HEK293 (cell line): ENCODE results near the gene UBR7.
A peak's percentile ranks its signal among the peaks of the same experiment; 100 is the strongest.

Source experiments
- CTCF ChIA-PET: fragments of 350-600 bp; formaldehyde crosslinking; extraction: SDS; loops from one replicate; lab custom pipeline; 2021; ENCODE audit warnings: antibody characterized with exemption; lab: Yijun Ruan, JAX
- POLR2A ChIA-PET: fragments of 300-600 bp; formaldehyde crosslinking; extraction: SDS; loops from one replicate; lab custom pipeline; 2020; ENCODE audit warnings: antibody characterized with exemption, inconsistent platforms; lab: Yijun Ruan, JAX
- H3K27ac ChIP-seq: fragments of 200-500 bp; sonication (Bioruptor generic); 2 replicates; pipeline ENCODE4 v1.5.1; 2014; ENCODE audit warnings: low read depth, low read length, control low read depth, inconsistent platforms; ENCODE audit errors: extremely low read depth
- H3K36me3 ChIP-seq, 2 experiments: fragments of 200-500 bp in 1 of 2; sonication (Bioruptor generic) in 1 of 2; 1 replicate in 1 of 2; 2 replicates in 1 of 2; pipeline ENCODE4 v1.5.1; 2014 to 2017; ENCODE audit warnings: inconsistent platforms in 2 of 2, low read length in 2 of 2; ENCODE audit not compliant: control insufficient read depth in 2 of 2, insufficient read depth in 1 of 2
- H3K4me1 ChIP-seq: fragments of 200-500 bp; sonication (Bioruptor generic); 2 replicates; pipeline ENCODE4 v1.5.1; 2014; ENCODE audit warnings: mild to moderate bottlenecking, low read length, inconsistent platforms; ENCODE audit not compliant: control insufficient read depth, insufficient read depth
- H3K4me3 ChIP-seq: 2 replicates; pipeline ENCODE4 v1.5.1; 2011; ENCODE audit warnings: low read depth, mild to moderate bottlenecking, control low read depth, low read length, moderate library complexity
- H3K9me3 ChIP-seq: fragments of 200-500 bp; sonication (Bioruptor generic); 2 replicates; pipeline ENCODE4 v1.5.1; 2014; ENCODE audit warnings: low read depth, low read length, inconsistent platforms; ENCODE audit not compliant: control insufficient read depth, insufficient read depth
- AEBP2 ChIP-seq: fragments of 450-650 bp; formaldehyde crosslinking; IDR thresholded peaks from 2 replicates; pipeline ENCODE4 v1.5.1; 2016; ENCODE audit warnings: missing biosample characterization, missing genetic modification characterization, borderline replicate concordance
- EGR2 ChIP-seq: fragments of 450-650 bp; formaldehyde crosslinking; IDR thresholded peaks from 2 replicates; pipeline ENCODE4 v1.5.1; 2016; ENCODE audit warnings: low read depth, missing biosample characterization, missing genetic modification characterization
- ELK4 ChIP-seq: IDR thresholded peaks from 2 replicates; pipeline ENCODE4 v1.6.1; 2011; ENCODE audit warnings: mild to moderate bottlenecking, low read depth, low read length, borderline replicate concordance
- OVOL3 ChIP-seq: fragments of 450-650 bp; formaldehyde crosslinking; IDR thresholded peaks from 2 replicates; pipeline ENCODE4 v1.5.1; 2016; ENCODE audit warnings: missing biosample characterization, missing genetic modification characterization
- PRDM1 ChIP-seq: fragments of 450-650 bp; formaldehyde crosslinking; IDR thresholded peaks from 2 replicates; pipeline ENCODE4; 2016; ENCODE audit warnings: missing biosample characterization, missing genetic modification characterization
- RBAK ChIP-seq: fragments of 450-650 bp; formaldehyde crosslinking; IDR thresholded peaks from 2 replicates; pipeline ENCODE4 v1.5.1; 2016; ENCODE audit warnings: missing biosample characterization, missing genetic modification characterization
- SP3 ChIP-seq: fragments of 450-650 bp; formaldehyde crosslinking; IDR thresholded peaks from 2 replicates; pipeline ENCODE4 v1.5.1; 2016; ENCODE audit warnings: missing biosample characterization, missing genetic modification characterization
- ZBTB17 ChIP-seq: fragments of 450-650 bp; formaldehyde crosslinking; IDR thresholded peaks from 2 replicates; pipeline ENCODE4 v1.5.1; 2016; ENCODE audit warnings: missing biosample characterization, missing genetic modification characterization
- ZFHX2 ChIP-seq: fragments of 450-650 bp; formaldehyde crosslinking; conservative IDR thresholded peaks from 2 replicates; pipeline ENCODE4 v1.5.1; 2016; ENCODE audit warnings: missing biosample characterization, missing genetic modification characterization
- ZNF335 ChIP-seq: fragments of 450-650 bp; formaldehyde crosslinking; conservative IDR thresholded peaks from 2 replicates; pipeline ENCODE4 v1.5.1; 2016; ENCODE audit warnings: missing biosample characterization, missing genetic modification characterization
- ZNF596 ChIP-seq: fragments of 450-650 bp; IDR thresholded peaks from 2 replicates; pipeline ENCODE4 v1.5.0; 2018; ENCODE audit warnings: missing biosample characterization, mild to moderate bottlenecking, missing genetic modification characterization, moderate library complexity
- ZNF610 ChIP-seq: fragments of 450-650 bp; formaldehyde crosslinking; IDR thresholded peaks from 2 replicates; pipeline ENCODE4 v1.5.1; 2016; ENCODE audit warnings: missing biosample characterization, missing genetic modification characterization, borderline replicate concordance
- ZNF639 ChIP-seq: fragments of 450-650 bp; formaldehyde crosslinking; IDR thresholded peaks from 2 replicates; pipeline ENCODE4 v1.5.1; 2016; ENCODE audit warnings: missing biosample characterization, missing genetic modification characterization
- ZNF792 ChIP-seq: fragments of 450-650 bp; formaldehyde crosslinking; IDR thresholded peaks from 2 replicates; pipeline ENCODE4 v1.5.1; 2016; ENCODE audit warnings: missing biosample characterization, missing genetic modification characterization
- ZNF843 ChIP-seq: fragments of 450-650 bp; formaldehyde crosslinking; IDR thresholded peaks from 2 replicates; pipeline ENCODE4 v1.5.1; 2016; ENCODE audit warnings: missing biosample characterization, missing genetic modification characterization
- TF ChIP-seq, protein P1 (sequence below): fragments of 450-650 bp; formaldehyde crosslinking; IDR thresholded peaks from 2 replicates; pipeline ENCODE4 v1.5.1; 2016; ENCODE audit warnings: missing biosample characterization, missing genetic modification characterization

UBR7 gene

DNA sequence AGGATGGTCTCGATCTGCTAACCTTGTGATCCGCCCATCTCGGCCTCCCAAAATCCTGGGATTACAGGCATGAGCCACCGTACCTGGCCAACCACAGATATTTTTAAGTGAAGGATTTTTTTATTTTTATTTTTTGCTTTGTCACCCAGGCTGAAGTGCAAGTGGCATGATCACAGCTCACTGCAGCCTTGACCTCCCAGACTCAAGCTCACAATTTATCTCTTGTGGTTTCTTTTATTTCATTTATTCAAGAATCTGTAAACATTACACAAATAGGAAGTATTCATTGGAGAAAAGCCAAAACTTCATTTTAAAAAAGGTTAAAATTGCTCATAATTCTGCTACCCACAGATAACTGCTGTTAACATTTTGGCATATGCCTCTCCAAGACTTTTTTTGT lies 35.7 kb upstream of the UBR7 start:
- no peak overlapping the region for H3K27ac ChIP-seq
- peaks cover 3% of the 10 kb centered on the region for H3K4me1 ChIP-seq
- no peaks in the 10 kb centered on the region for H3K9me3 ChIP-seq
- CTCF ChIA-PET, result interaction anchor here (1.1 kb wide), 1 partner anchor 58 kb away, joined by 4 read pairs; no protein-coding TSS in a partner anchor
- H3K36me3 ChIP-seq, result no peaks in the 10 kb centered on the region
- TF ChIP-seq RBAK (tag by site-specific recombination) (no peak), ZNF596 (tag by site-specific recombination) (no peak), AEBP2 (tag by site-specific recombination) (no peak), OVOL3 (tag by site-specific recombination) (no peak)
- TF ChIP-seq, protein P1, sequence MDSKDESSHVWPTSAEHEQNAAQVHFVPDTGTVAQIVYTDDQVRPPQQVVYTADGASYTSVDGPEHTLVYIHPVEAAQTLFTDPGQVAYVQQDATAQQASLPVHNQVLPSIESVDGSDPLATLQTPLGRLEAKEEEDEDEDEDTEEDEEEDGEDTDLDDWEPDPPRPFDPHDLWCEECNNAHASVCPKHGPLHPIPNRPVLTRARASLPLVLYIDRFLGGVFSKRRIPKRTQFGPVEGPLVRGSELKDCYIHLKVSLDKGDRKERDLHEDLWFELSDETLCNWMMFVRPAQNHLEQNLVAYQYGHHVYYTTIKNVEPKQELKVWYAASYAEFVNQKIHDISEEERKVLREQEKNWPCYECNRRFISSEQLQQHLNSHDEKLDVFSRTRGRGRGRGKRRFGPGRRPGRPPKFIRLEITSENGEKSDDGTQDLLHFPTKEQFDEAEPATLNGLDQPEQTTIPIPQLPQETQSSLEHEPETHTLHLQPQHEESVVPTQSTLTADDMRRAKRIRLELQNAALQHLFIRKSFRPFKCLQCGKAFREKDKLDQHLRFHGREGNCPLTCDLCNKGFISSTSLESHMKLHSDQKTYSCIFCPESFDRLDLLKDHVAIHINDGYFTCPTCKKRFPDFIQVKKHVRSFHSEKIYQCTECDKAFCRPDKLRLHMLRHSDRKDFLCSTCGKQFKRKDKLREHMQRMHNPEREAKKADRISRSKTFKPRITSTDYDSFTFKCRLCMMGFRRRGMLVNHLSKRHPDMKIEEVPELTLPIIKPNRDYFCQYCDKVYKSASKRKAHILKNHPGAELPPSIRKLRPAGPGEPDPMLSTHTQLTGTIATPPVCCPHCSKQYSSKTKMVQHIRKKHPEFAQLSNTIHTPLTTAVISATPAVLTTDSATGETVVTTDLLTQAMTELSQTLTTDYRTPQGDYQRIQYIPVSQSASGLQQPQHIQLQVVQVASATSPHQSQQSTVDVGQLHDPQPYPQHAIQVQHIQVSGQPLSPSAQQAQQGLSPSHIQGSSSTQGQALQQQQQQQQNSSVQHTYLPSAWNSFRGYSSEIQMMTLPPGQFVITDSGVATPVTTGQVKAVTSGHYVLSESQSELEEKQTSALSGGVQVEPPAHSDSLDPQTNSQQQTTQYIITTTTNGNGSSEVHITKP, result no peak
- H3K4me3 ChIP-seq, result no peak overlapping the region
- POLR2A ChIA-PET, result interaction anchor here (0.7 kb wide), 1 partner anchor 44 kb away, joined by 4 read pairs; no protein-coding TSS in a partner anchor

DNA sequence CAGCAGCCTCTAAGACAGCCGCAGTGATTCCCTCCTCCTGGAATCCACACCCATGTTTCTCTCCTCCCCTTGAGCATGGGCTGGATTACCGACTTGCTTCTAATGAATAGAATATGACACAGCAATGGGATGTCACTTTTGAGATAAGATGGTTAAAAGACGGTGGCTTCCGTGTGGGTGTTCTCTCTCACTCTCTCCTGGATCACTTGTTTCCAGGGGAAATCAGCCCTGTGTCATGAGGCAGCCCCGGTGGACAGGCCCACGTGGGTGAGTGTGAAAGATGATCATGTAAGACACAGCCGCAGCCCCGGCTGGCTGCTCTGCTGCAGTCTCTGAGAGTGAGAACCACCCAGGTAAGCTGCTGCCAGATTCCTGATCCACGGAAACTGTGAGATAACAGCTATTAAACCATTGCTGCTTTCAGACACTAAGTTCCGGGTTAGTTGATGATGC lies 33.1 kb upstream of the UBR7 start:
- Histone ChIP-seq H3K36me3 (no peaks in the 10 kb centered on the region), H3K9me3 (no peaks in the 10 kb centered on the region), H3K27ac (no peak overlapping the region), H3K4me3 (no peak overlapping the region), H3K4me1 (peaks cover 3% of the 10 kb centered on the region)
- ChIA-PET CTCF (interaction anchor here (0.7 to 2.0 kb wide), 3 partner anchors 57 to 487 kb away, joined by 3 to 17 read pairs (median 3); no protein-coding TSS in a partner anchor), POLR2A (interaction anchor here (0.9 kb wide), 1 partner anchor 61 kb away, joined by 3 read pairs; no protein-coding TSS in a partner anchor)
- TF ChIP-seq PRDM1 (tag by site-specific recombination) (peak; percentile 43; the same call in 1 of the 2 replicates), ZNF792 (tag by site-specific recombination) (no peak), ZFHX2 (tag by site-specific recombination) (peak; percentile 68), EGR2 (tag by site-specific recombination) (peak; percentile 52; the same call in 1 of the 2 replicates), ZNF639 (tag by site-specific recombination) (no peak), ZNF843 (no peak), ZNF610 (no peak), ELK4 (no peak), SP3 (tag by site-specific recombination) (peak; percentile 39; the same call in 1 of the 2 replicates), ZNF335 (tag by site-specific recombination) (0 out of 2 replicates have a peak, but pooled peaks have one; percentile 17), ZBTB17 (peak; percentile 60)
